GM12878 (cell line): ENCODE measurements around the gene RARG. TPM values are rescaled to one million over a fixed set of nuclear protein-coding genes. Genes with fewer than 3 reads are reported as not detected.

Source experiments
- ATAC-seq: fragments of 200-7000 bp; cut with Tn5 transposase; 3 replicates; pipeline ENCODE4 v1.9.1; 2020; ENCODE audit warnings: mild to moderate bottlenecking, moderate library complexity
- BruUV-seq: library from RNA; stranded (reverse); fragments of 400-500 nt; replicated peaks from 2 replicates; lab custom pipeline; 2021; lab: Mats Ljungman, UMichigan
- CTCF ChIA-PET: fragments of 300-600 bp; sonication (Branson Sonifier 250); formaldehyde crosslinking; extraction: SDS; loops from one replicate; lab custom pipeline; 2021; ENCODE audit warnings: inconsistent platforms; lab: Yijun Ruan, JAX
- POLR2A ChIA-PET: fragments of 350-600 bp; formaldehyde crosslinking; extraction: SDS; loops from one replicate; lab custom pipeline; 2021; ENCODE audit warnings: inconsistent platforms; lab: Charles Lee
- RAD21 ChIA-PET: fragments of 300-600 bp; sonication (Branson Sonifier 250); formaldehyde crosslinking; loops from one replicate; lab custom pipeline; 2023; ENCODE audit warnings: antibody characterized with exemption; ENCODE audit not compliant: unreplicated experiment; lab: Charles Lee
- SMC1A ChIA-PET: fragments of 300-600 bp; sonication (Branson Sonifier 250); formaldehyde crosslinking; loops from one replicate; lab custom pipeline; 2023; ENCODE audit not compliant: unreplicated experiment, uncharacterized antibody; lab: Charles Lee
- DNase-seq: peaks from one replicate; pipeline ENCODE4 v3.0.0-alpha.2; 2011; ENCODE audit warnings: low read depth, low spot score
- FAIRE-seq: peaks from 3 replicates; lab custom pipeline; 2011; peaks lifted over from hg19 to GRCh38; lab: Jason Lieb, UNC
- H2AFZ ChIP-seq: 2 replicates; pipeline ENCODE4 v1.6.0; 2011; ENCODE audit warnings: low read depth, low read length, control low read depth; ENCODE audit not compliant: control insufficient read depth
- H3K27ac ChIP-seq: 2 replicates; pipeline ENCODE4 v1.5.1; 2011; ENCODE audit warnings: control low read depth; ENCODE audit not compliant: control insufficient read depth, insufficient read depth
- H3K27me3 ChIP-seq, 2 experiments: replicated peaks in 1 of 2; 2 replicates each; pipeline versions ENCODE4 v1.6.0 to v1.6.1; 2011; ENCODE audit warnings: low read length in 1 of 2; ENCODE audit not compliant: control insufficient read depth in 2 of 2, insufficient read depth in 2 of 2
- H3K36me3 ChIP-seq, 2 experiments: 2 replicates each; pipeline ENCODE4 v1.5.1; 2011; ENCODE audit warnings: low read length in 1 of 2; ENCODE audit not compliant: control insufficient read depth in 2 of 2, insufficient read depth in 2 of 2
- H3K4me1 ChIP-seq: 2 replicates; pipeline ENCODE4 v1.6.1; 2011; ENCODE audit warnings: mild to moderate bottlenecking, low read length, moderate library complexity, mixed read lengths; ENCODE audit not compliant: control insufficient read depth, insufficient read depth
- H3K4me2 ChIP-seq: 2 replicates; pipeline ENCODE4 v1.6.0; 2011; ENCODE audit warnings: control low read depth; ENCODE audit not compliant: control insufficient read depth, insufficient read depth
- H3K4me3 ChIP-seq: fragments of 200-600 bp; sonication (generic); 2 replicates; pipeline ENCODE4 v1.5.1; 2016
- H3K79me2 ChIP-seq: 2 replicates; pipeline ENCODE4 v1.6.0; 2011; ENCODE audit warnings: low read length; ENCODE audit not compliant: control insufficient read depth, insufficient read depth
- H3K9ac ChIP-seq: 2 replicates; pipeline ENCODE4 v1.8.0; 2011; ENCODE audit warnings: low read length, control low read depth, mixed read lengths; ENCODE audit not compliant: control insufficient read depth, insufficient read depth
- H3K9me3 ChIP-seq: replicated peaks from 3 replicates; pipeline ENCODE4 v1.5.1; 2011; ENCODE audit warnings: mild to moderate bottlenecking, low read length; ENCODE audit not compliant: control insufficient read depth, insufficient read depth
- H4K20me1 ChIP-seq: 2 replicates; pipeline ENCODE4 v1.6.0; 2011; ENCODE audit not compliant: control insufficient read depth, insufficient read depth
- ESRRA ChIP-seq: IDR thresholded peaks from 2 replicates; pipeline ENCODE4 v1.6.1; 2012; ENCODE audit warnings: mild to moderate bottlenecking, low read length, improper control_type of control experiment
- FOXM1 ChIP-seq: IDR thresholded peaks from 2 replicates; pipeline ENCODE4 v1.6.1; 2012; ENCODE audit warnings: low read depth, mild to moderate bottlenecking, inconsistent platforms, low read length, moderate library complexity
- JUNB ChIP-seq: IDR thresholded peaks from 2 replicates; pipeline ENCODE4 v1.6.1; 2016; ENCODE audit warnings: antibody characterized with exemption, mild to moderate bottlenecking
- KDM1A ChIP-seq: fragments of 200-600 bp; sonication (generic); IDR thresholded peaks from 2 replicates; pipeline ENCODE4 v1.6.1; 2016; ENCODE audit warnings: borderline replicate concordance
- MXI1 ChIP-seq: fragments of 150-350 bp; IDR thresholded peaks from 2 replicates; pipeline ENCODE4 v1.6.1; 2011; ENCODE audit warnings: low read depth, mild to moderate bottlenecking, inconsistent platforms, low read length, improper control_type of control experiment
- POLR2A ChIP-seq: IDR thresholded peaks from 2 replicates; pipeline ENCODE4 v1.6.1; 2011; ENCODE audit warnings: low read depth, mild to moderate bottlenecking, low read length
- RAD21 ChIP-seq: IDR thresholded peaks from 2 replicates; pipeline ENCODE4 v1.6.1; 2011; ENCODE audit warnings: mild to moderate bottlenecking, low read depth, low read length, moderate library complexity; ENCODE audit not compliant: insufficient read depth
- SMAD5 ChIP-seq: IDR thresholded peaks from 2 replicates; pipeline ENCODE4 v1.6.1; 2016; ENCODE audit warnings: antibody characterized with exemption, low read depth
- STAT1 ChIP-seq: fragments of 450-650 bp; conservative IDR thresholded peaks from 2 replicates; pipeline ENCODE4 v1.6.1; 2014; ENCODE audit warnings: antibody characterized with exemption, mild to moderate bottlenecking
- TCF12 ChIP-seq: IDR thresholded peaks from 2 replicates; pipeline ENCODE4 v1.6.1; 2011; ENCODE audit warnings: low read depth, mild to moderate bottlenecking, low read length
- YY1 ChIP-seq: IDR thresholded peaks from 2 replicates; pipeline ENCODE4 v1.6.1; 2011; ENCODE audit warnings: low read depth, mild to moderate bottlenecking, low read length
- WGBS: methylation state at CpG from one replicate; pipeline ENCODE4 v1.1.6; 2016; ENCODE audit warnings: low lambda C conversion rate; ENCODE audit not compliant: insufficient replicate concordance, insufficient coverage; ENCODE audit errors: missing lambda C conversion rate; 5-methylcytosine and 5-hydroxymethylcytosine counted together
- in situ Hi-C: fragments of 300-500 bp; cut with MboI; formaldehyde crosslinking; loops from 9 replicates; pipeline ENCODE4 v1.14.3; 2018; ENCODE audit warnings: mixed read lengths
- intact Hi-C: fragments of 100-400 bp; cut with micrococcal nuclease; formaldehyde crosslinking; loops from one replicate; pipeline ENCODE4 v1.14.2; 2022; ENCODE audit not compliant: unreplicated experiment
- polyA plus RNA-seq, 11 experiments: library from polyadenylated mRNA; depleted of rRNA in 4 of 11; unstranded in 6 of 11; stranded (reverse) in 5 of 11; fragments of >200 nt; fragmentation: Nextera tagmentation in 4 of 11; fragmentation: Illumina TruSeq in 1 of 11; extraction: Ambion mirVana in 4 of 11; extraction: Trizol in 1 of 11; gene quantifications; 1 replicate in 1 of 11; 2 replicates in 10 of 11; pipeline versions ENCODE4 v1.2.1 to v1.2.3, GENCODE V29; 2011 to 2016; ENCODE audit warnings: inconsistent platforms in 2 of 11, missing spikeins in 2 of 11, low read depth in 1 of 11
- total RNA-seq, 4 experiments: library from RNA; depleted of rRNA in 3 of 4; stranded (reverse); fragments of >200 nt in 3 of 4; fragmentation: Illumina TruSeq in 1 of 4; extraction: Trizol in 1 of 4; gene quantifications; 2 replicates each; pipeline versions ENCODE4 v1.2.1 to v1.2.3, GENCODE V29; 2013 to 2021
- TF ChIP-seq, protein P1 (sequence below): fragments of 450-650 bp; formaldehyde crosslinking; IDR thresholded peaks from 2 replicates; pipeline ENCODE4 v1.4.0; 2022; ENCODE audit warnings: mild to moderate bottlenecking, moderate library complexity
- TF ChIP-seq, protein P2 (sequence below): IDR thresholded peaks from 2 replicates; pipeline ENCODE4 v1.6.1; 2012; ENCODE audit warnings: low read depth, low read length, improper control_type of control experiment
- TF ChIP-seq, protein P3 (sequence below): IDR thresholded peaks from 2 replicates; pipeline ENCODE4 v1.6.1; 2012; ENCODE audit warnings: low read depth, low read length, improper control_type of control experiment
- TF ChIP-seq, protein P4 (sequence below): fragments of 450-650 bp; IDR thresholded peaks from 2 replicates; pipeline ENCODE4 v1.6.1; 2014; ENCODE audit warnings: mild to moderate bottlenecking

RARG gene
- total and polyA plus RNA-seq, 10 of the 15 experiments (the other 5 are each of a cell fraction or from before 2014, with no cell fraction given), result 0.27 to 8.1 (median 4.1) TPM

DNA sequence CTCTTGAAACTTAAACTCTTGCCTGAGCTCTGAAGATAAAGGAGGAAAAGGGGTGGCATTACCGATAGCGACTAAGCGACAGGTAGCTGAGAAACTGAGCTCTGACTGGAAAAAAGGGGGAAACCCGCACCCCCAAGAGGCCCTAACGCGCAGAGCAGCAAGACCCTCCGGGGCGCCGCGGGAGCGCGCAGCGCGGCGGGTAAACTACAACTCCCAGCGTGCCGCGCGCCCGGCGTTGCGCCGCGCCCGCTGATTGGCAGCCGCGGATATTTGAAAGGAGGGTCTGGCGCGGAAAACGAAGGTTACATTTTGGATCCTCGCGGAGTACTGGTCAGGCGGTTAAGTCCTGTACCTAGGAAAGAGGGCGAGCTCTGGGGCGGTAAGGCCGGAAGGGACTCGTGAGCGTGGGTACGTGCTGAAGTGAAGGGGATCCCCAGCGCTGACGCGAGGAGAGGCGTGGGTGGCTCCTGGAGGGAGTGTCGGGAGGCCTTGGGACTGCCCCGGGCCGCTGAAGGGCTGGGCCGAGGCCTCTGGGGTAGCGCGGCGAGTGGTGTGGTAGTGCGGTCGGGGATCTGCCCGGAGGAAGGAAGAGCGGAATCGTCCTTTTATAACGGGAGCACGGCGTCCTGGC, 36.1 kb upstream of the RARG start, which contains the start of gene ESPL1:
Gene ESPL1 (plus strand): TSS at position 301 of the 631 bp plus-strand sequence. CDS start 468 bp downstream, outside the sequence.
- H3K4me2 ChIP-seq, result peak within 1 kb of the TSS; percentile 89
- H3K36me3 ChIP-seq, result peaks cover 0 to 9% of the 10 kb centered on the region in 2 experiments; a peak in 1 of 4 replicates
- ChIA-PET CTCF (interaction anchor here (0.6 to 7.2 kb wide), 23 partner anchors 14 to 240 kb away, joined by 3 to 134 read pairs (median 6); partner anchors contain the start of genes AAAS, CSAD, ITGB7 and PFDN5), SMC1A (interaction anchor here (0.5 to 7.7 kb wide), 23 partner anchors 9 to 921 kb away, joined by 3 to 155 read pairs (median 4); partner anchors contain the start of genes AAAS, ITGB7 and PFDN5), RAD21 (interaction anchor here (0.9 to 8.8 kb wide), 21 partner anchors 8 to 233 kb away, joined by 3 to 146 read pairs (median 7); partner anchors contain the start of genes AAAS, CSAD, ITGB7 and MYG1), POLR2A (interaction anchor here (0.5 to 3.4 kb wide), 25 partner anchors 9 to 189 kb away, joined by 3 to 26 read pairs (median 5); partner anchors contain the start of genes AAAS, ITGB7, PFDN5 and SPRYD3)
- under 1% methylated on average over 58 of the region's 58 CpGs for WGBS
- no peaks in the 10 kb centered on the region for H4K20me1 ChIP-seq
- peak within 1 kb of the TSS; percentile 87 for H3K9ac ChIP-seq
- no TSS peak for BruUV-seq
- H3K4me1 ChIP-seq, result peaks cover 14% of the 10 kb centered on the region
- in situ Hi-C loops, result no loop called here
- H3K4me3 ChIP-seq, result peak within 1 kb of the TSS; percentile 77
- H3K27me3 ChIP-seq, result no peaks in the 10 kb centered on the region
- peak within 1 kb of the TSS; percentile 94 for H2AFZ ChIP-seq
- DNase-seq, result peak; percentile 58
- H3K9me3 ChIP-seq, result no peaks in the 10 kb centered on the region
- FAIRE-seq, result peak; percentile 86
- ATAC-seq, result peak; percentile 93
- intact Hi-C loops, result loop anchor here (5.0 kb wide), 1 partner anchor 46 kb away; no protein-coding TSS in a partner anchor
- peaks cover 26% of the 10 kb centered on the region for H3K79me2 ChIP-seq
- H3K27ac ChIP-seq, result peak within 1 kb of the TSS; percentile 89
- TF ChIP-seq, protein P1, sequence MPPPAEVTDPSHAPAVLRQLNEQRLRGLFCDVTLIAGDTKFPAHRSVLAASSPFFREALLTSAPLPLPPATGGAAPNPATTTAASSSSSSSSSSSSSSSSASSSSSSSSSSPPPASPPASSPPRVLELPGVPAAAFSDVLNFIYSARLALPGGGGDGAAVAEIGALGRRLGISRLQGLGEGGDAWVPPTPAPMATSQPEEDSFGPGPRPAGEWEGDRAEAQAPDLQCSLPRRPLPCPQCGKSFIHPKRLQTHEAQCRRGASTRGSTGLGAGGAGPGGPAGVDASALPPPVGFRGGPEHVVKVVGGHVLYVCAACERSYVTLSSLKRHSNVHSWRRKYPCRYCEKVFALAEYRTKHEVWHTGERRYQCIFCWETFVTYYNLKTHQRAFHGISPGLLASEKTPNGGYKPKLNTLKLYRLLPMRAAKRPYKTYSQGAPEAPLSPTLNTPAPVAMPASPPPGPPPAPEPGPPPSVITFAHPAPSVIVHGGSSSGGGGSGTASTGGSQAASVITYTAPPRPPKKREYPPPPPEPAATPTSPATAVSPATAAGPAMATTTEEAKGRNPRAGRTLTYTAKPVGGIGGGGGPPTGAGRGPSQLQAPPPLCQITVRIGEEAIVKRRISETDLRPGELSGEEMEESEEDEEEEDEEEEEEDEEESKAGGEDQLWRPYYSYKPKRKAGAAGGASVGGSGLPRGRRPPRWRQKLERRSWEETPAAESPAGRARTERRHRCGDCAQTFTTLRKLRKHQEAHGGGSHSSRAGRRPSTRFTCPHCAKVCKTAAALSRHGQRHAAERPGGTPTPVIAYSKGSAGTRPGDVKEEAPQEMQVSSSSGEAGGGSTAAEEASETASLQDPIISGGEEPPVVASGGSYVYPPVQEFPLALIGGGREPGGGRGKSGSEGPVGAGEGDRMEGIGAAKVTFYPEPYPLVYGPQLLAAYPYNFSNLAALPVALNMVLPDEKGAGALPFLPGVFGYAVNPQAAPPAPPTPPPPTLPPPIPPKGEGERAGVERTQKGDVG (CRISPR knock-in tag), result no peak
- TF ChIP-seq, protein P2, sequence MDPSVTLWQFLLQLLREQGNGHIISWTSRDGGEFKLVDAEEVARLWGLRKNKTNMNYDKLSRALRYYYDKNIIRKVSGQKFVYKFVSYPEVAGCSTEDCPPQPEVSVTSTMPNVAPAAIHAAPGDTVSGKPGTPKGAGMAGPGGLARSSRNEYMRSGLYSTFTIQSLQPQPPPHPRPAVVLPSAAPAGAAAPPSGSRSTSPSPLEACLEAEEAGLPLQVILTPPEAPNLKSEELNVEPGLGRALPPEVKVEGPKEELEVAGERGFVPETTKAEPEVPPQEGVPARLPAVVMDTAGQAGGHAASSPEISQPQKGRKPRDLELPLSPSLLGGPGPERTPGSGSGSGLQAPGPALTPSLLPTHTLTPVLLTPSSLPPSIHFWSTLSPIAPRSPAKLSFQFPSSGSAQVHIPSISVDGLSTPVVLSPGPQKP, result no peak; the same call in 1 of the 2 replicates
- TF ChIP-seq YY1 (peak; percentile 61), POLR2A (peak; percentile 75), MXI1 (peak; percentile 87), ESRRA (peak; percentile 56; the same call in 1 of the 2 replicates), JUNB (no peak), SMAD5 (no peak), FOXM1 (peak; percentile 85), TCF12 (0 out of 2 replicates have a peak, but pooled peaks have one; percentile 7), KDM1A (no peak), STAT1 (0 out of 2 replicates have a peak, but pooled peaks have one; percentile 68), RAD21 (peak; percentile 47)
- TF ChIP-seq, protein P3, sequence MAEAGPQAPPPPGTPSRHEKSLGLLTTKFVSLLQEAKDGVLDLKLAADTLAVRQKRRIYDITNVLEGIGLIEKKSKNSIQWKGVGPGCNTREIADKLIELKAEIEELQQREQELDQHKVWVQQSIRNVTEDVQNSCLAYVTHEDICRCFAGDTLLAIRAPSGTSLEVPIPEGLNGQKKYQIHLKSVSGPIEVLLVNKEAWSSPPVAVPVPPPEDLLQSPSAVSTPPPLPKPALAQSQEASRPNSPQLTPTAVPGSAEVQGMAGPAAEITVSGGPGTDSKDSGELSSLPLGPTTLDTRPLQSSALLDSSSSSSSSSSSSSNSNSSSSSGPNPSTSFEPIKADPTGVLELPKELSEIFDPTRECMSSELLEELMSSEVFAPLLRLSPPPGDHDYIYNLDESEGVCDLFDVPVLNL, result peak; percentile 94
- TF ChIP-seq, protein P4, sequence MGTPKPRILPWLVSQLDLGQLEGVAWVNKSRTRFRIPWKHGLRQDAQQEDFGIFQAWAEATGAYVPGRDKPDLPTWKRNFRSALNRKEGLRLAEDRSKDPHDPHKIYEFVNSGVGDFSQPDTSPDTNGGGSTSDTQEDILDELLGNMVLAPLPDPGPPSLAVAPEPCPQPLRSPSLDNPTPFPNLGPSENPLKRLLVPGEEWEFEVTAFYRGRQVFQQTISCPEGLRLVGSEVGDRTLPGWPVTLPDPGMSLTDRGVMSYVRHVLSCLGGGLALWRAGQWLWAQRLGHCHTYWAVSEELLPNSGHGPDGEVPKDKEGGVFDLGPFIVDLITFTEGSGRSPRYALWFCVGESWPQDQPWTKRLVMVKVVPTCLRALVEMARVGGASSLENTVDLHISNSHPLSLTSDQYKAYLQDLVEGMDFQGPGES, result peak; percentile 68
